OCI-LY7 (cell line): ENCODE data around the gene KLK3. TPM values are rescaled to one million over a fixed set of nuclear protein-coding genes. Genes with fewer than 3 reads are reported as not detected.

Source experiments
- BruUV-seq: library from RNA; stranded (reverse); fragments of 400-500 nt; replicated peaks from 2 replicates; lab custom pipeline; 2021; lab: Mats Ljungman, UMichigan
- CTCF ChIA-PET: fragments of 300-600 bp; sonication (Branson Sonifier 250); formaldehyde crosslinking; loops from one replicate; lab custom pipeline; 2022; ENCODE audit warnings: antibody characterized with exemption; ENCODE audit not compliant: unreplicated experiment; lab: Charles Lee
- POLR2A ChIA-PET: fragments of 300-600 bp; sonication (Branson Sonifier 250); formaldehyde crosslinking; loops from one replicate; lab custom pipeline; 2022; ENCODE audit warnings: antibody characterized with exemption; lab: Charles Lee
- DNase-seq: peaks from one replicate; pipeline ENCODE4 v3.0.0-alpha.2; 2015; ENCODE audit warnings: low spot score
- H2AFZ ChIP-seq: fragments of 200-600 bp; sonication (generic), shearing (Covaris generic); 2 replicates; pipeline ENCODE4 v1.6.1; 2014; ENCODE audit warnings: mild to moderate bottlenecking, antibody characterized with exemption, low read length, moderate library complexity
- H3K27ac ChIP-seq: fragments of 200-600 bp; sonication (generic); 2 replicates; pipeline ENCODE4 v1.5.1; 2014; ENCODE audit warnings: mixed run types, low read depth, mild to moderate bottlenecking, moderate library complexity, low read length, inconsistent platforms; ENCODE audit not compliant: poor library complexity, severe bottlenecking
- H3K36me3 ChIP-seq: fragments of 200-600 bp; sonication (generic); 2 replicates; pipeline ENCODE4 v1.6.1; 2014; ENCODE audit warnings: mild to moderate bottlenecking, antibody characterized with exemption, low read length, moderate library complexity, mixed read lengths; ENCODE audit not compliant: insufficient read depth
- H3K4me1 ChIP-seq: fragments of 200-600 bp; sonication (generic); 2 replicates; pipeline ENCODE4 v1.5.1; 2014; ENCODE audit warnings: mild to moderate bottlenecking, low read length; ENCODE audit not compliant: insufficient read depth, poor library complexity, severe bottlenecking
- H3K4me2 ChIP-seq: fragments of 200-600 bp; sonication (generic); 2 replicates; pipeline ENCODE4 v1.6.1; 2014; ENCODE audit warnings: mild to moderate bottlenecking, low read length
- H3K4me3 ChIP-seq: fragments of 200-600 bp; sonication (generic); 2 replicates; pipeline ENCODE4 v1.5.1; 2014; ENCODE audit warnings: mild to moderate bottlenecking, low read depth, low read length; ENCODE audit not compliant: poor library complexity, severe bottlenecking
- H3K79me2 ChIP-seq: fragments of 200-600 bp; sonication (generic); 2 replicates; pipeline ENCODE4 v1.6.1; 2016; ENCODE audit warnings: low read depth, mild to moderate bottlenecking, low read length, moderate library complexity, mixed read lengths; ENCODE audit not compliant: insufficient read depth
- H3K9me2 ChIP-seq: fragments of 200-600 bp; sonication (generic); 2 replicates; pipeline ENCODE4 v1.6.1; 2016; ENCODE audit warnings: mild to moderate bottlenecking, low read length, mixed read lengths; ENCODE audit not compliant: insufficient read depth
- H3K9me3 ChIP-seq: fragments of 200-600 bp; sonication (generic); 2 replicates; pipeline ENCODE4 v1.6.1; 2014; ENCODE audit warnings: mild to moderate bottlenecking, mixed run types, low read length, mixed read lengths
- H4K20me1 ChIP-seq: fragments of 200-600 bp; sonication (generic); 2 replicates; pipeline ENCODE4 v1.6.1; 2014; ENCODE audit warnings: mild to moderate bottlenecking, antibody characterized with exemption, low read length, moderate library complexity, mixed read lengths; ENCODE audit not compliant: insufficient read depth
- EZH2phosphoT487 ChIP-seq: fragments of 200-600 bp; sonication (generic); IDR thresholded peaks from 2 replicates; pipeline ENCODE4 v1.6.1; 2018; ENCODE audit warnings: low read depth, borderline replicate concordance, mild to moderate bottlenecking, mixed run types, antibody characterized with exemption, low read length, moderate library complexity, mixed read lengths
- intact Hi-C: fragments of 100-400 bp; cut with micrococcal nuclease; formaldehyde crosslinking; loops from one replicate; pipeline ENCODE4 v1.10.0; 2022; ENCODE audit not compliant: unreplicated experiment
- total RNA-seq, 2 experiments: library from RNA; depleted of rRNA in 1 of 2; stranded (reverse); fragments of >200 nt in 1 of 2; shearing (Covaris generic) in 1 of 2; gene quantifications; 2 replicates each; pipeline ENCODE4 v1.2.3, GENCODE V29; 2014 to 2022
- TF ChIP-seq, protein P1 (sequence below): fragments of 200-600 bp; sonication (generic); conservative IDR thresholded peaks from 2 replicates; pipeline ENCODE4 v1.5.1; 2014; ENCODE audit warnings: mild to moderate bottlenecking, antibody characterized with exemption, low read length, moderate library complexity, mixed read lengths

KLK3 gene
- total RNA-seq, 2 experiments from 2014 or later = not detected

DNA sequence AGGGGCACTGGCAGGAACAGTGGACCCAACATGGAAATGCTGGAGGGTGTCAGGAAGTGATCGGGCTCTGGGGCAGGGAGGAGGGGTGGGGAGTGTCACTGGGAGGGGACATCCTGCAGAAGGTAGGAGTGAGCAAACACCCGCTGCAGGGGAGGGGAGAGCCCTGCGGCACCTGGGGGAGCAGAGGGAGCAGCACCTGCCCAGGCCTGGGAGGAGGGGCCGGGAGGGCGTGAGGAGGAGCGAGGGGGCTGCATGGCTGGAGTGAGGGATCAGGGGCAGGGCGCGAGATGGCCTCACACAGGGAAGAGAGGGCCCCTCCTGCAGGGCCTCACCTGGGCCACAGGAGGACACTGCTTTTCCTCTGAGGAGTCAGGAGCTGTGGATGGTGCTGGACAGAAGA lies 22.6 kb downstream of the KLK3 start:
- Histone ChIP-seq H3K27ac (no peak overlapping the region), H3K9me2 (no peaks in the 10 kb centered on the region), H3K9me3 (no peaks in the 10 kb centered on the region), H3K4me2 (no peak overlapping the region), H4K20me1 (no peaks in the 10 kb centered on the region), H2AFZ (no peak overlapping the region), H3K4me1 (no peaks in the 10 kb centered on the region), H3K79me2 (no peaks in the 10 kb centered on the region), H3K4me3 (no peak overlapping the region), H3K36me3 (no peaks in the 10 kb centered on the region)
- intact Hi-C loops = no loop called here
- BruUV-seq = no TSS peak
- TF ChIP-seq, protein P1, sequence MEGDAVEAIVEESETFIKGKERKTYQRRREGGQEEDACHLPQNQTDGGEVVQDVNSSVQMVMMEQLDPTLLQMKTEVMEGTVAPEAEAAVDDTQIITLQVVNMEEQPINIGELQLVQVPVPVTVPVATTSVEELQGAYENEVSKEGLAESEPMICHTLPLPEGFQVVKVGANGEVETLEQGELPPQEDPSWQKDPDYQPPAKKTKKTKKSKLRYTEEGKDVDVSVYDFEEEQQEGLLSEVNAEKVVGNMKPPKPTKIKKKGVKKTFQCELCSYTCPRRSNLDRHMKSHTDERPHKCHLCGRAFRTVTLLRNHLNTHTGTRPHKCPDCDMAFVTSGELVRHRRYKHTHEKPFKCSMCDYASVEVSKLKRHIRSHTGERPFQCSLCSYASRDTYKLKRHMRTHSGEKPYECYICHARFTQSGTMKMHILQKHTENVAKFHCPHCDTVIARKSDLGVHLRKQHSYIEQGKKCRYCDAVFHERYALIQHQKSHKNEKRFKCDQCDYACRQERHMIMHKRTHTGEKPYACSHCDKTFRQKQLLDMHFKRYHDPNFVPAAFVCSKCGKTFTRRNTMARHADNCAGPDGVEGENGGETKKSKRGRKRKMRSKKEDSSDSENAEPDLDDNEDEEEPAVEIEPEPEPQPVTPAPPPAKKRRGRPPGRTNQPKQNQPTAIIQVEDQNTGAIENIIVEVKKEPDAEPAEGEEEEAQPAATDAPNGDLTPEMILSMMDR = no peak
- TF ChIP-seq EZH2phosphoT487 = no peak
- DNase-seq = no peak
- ChIA-PET POLR2A (no interaction called here), CTCF (no interaction called here)

DNA sequence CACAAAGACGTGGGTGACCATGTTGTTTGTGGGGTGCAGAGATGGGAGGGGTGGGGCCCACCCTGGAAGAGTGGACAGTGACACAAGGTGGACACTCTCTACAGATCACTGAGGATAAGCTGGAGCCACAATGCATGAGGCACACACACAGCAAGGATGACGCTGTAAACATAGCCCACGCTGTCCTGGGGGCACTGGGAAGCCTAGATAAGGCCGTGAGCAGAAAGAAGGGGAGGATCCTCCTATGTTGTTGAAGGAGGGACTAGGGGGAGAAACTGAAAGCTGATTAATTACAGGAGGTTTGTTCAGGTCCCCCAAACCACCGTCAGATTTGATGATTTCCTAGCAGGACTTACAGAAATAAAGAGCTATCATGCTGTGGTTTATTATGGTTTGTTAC lies 24.1 kb downstream of the KLK3 start:
- BruUV-seq = no TSS peak
- no peak overlapping the region for H3K27ac ChIP-seq
- no peaks in the 10 kb centered on the region for H3K4me1 ChIP-seq
- H3K79me2 ChIP-seq = no peaks in the 10 kb centered on the region
- POLR2A ChIA-PET = no interaction called here
- intact Hi-C loops = no loop called here
- no peak overlapping the region for H3K4me3 ChIP-seq
- DNase-seq = no peak
- H3K9me3 ChIP-seq = no peaks in the 10 kb centered on the region
- no peak overlapping the region for H3K4me2 ChIP-seq
- H2AFZ ChIP-seq = no peak overlapping the region
- TF ChIP-seq EZH2phosphoT487 = no peak
- TF ChIP-seq, protein P1 = no peak
- CTCF ChIA-PET = no interaction called here
- H3K36me3 ChIP-seq = no peaks in the 10 kb centered on the region
- H3K9me2 ChIP-seq = no peaks in the 10 kb centered on the region
- no peaks in the 10 kb centered on the region for H4K20me1 ChIP-seq

DNA sequence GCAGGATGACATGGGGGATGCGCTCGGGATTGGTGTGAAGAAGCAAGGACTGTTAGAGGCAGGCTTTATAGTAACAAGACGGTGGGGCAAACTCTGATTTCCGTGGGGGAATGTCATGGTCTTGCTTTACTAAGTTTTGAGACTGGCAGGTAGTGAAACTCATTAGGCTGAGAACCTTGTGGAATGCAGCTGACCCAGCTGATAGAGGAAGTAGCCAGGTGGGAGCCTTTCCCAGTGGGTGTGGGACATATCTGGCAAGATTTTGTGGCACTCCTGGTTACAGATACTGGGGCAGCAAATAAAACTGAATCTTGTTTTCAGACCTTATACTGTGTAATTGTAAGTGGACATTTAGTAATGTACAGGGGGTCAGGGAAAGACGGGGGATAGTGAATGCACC lies 25.5 kb downstream of the KLK3 start:
- Histone ChIP-seq H3K9me2 (no peaks in the 10 kb centered on the region), H2AFZ (no peak overlapping the region), H3K4me2 (no peak overlapping the region), H3K9me3 (no peaks in the 10 kb centered on the region), H4K20me1 (no peaks in the 10 kb centered on the region), H3K27ac (no peak overlapping the region), H3K4me3 (no peak overlapping the region), H3K36me3 (no peaks in the 10 kb centered on the region), H3K79me2 (no peaks in the 10 kb centered on the region), H3K4me1 (no peaks in the 10 kb centered on the region)
- no peak for DNase-seq
- BruUV-seq = no TSS peak
- ChIA-PET CTCF (no interaction called here), POLR2A (no interaction called here)
- intact Hi-C loops = no loop called here
- no peak for TF ChIP-seq EZH2phosphoT487
- TF ChIP-seq, protein P1 = no peak
